Measurements from ENCODE around the gene KRTAP19-2. TPM values are rescaled to one million over a fixed set of nuclear protein-coding genes. Genes with fewer than 3 reads are reported as not detected.

The KRTAP19-2 gene
- total and polyA plus RNA-seq, 11 donors = not detected

DNA sequence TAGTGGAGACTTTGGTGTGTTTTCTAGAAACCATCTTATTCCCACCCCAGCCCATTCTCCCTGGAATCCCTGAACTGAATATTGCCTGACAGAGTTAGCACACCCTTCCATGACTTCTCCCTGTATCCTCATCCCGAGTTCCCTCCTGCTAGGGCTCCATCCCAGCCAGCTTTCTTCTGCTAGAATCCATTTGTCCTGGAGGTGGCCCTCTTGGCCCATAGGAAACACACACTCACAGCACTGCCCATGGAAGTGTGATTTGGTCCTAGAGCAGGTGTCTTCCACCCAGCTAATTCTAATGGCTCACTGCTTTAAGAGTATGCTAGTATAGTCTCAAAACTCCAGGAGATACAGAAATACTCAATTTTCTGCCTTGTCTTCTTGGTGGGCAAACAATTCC is 43.0 kb downstream of the KRTAP19-2 start:
- Histone ChIP-seq H3K4me1 (no peaks in the 10 kb centered on the region), H3K27ac (no peak overlapping the region), H3K9me3 (no peaks in the 10 kb centered on the region), H3K4me3 (no peak overlapping the region), H3K27me3 (no peaks in the 10 kb centered on the region), H3K36me3 (no peaks in the 10 kb centered on the region)
- ATAC-seq = peak; percentile 64 to 89 (median 82)
- 28 to 52% (median 43%) methylated on average over 1 of the region's 1 CpG for WGBS, 4 donors
- peak in 1 of 5 donors; percentile 30 for DNase-seq
- intact Hi-C loops (cut with DNase I) = loop anchor here (2.0 to 10.0 kb wide), 5 partner anchors 288 to 643 kb away; no protein-coding TSS in a partner anchor
- TF ChIP-seq POLR2A (IDR thresholded peaks at IDR 0.05) = no peak
- TF ChIP-seq, protein P1, sequence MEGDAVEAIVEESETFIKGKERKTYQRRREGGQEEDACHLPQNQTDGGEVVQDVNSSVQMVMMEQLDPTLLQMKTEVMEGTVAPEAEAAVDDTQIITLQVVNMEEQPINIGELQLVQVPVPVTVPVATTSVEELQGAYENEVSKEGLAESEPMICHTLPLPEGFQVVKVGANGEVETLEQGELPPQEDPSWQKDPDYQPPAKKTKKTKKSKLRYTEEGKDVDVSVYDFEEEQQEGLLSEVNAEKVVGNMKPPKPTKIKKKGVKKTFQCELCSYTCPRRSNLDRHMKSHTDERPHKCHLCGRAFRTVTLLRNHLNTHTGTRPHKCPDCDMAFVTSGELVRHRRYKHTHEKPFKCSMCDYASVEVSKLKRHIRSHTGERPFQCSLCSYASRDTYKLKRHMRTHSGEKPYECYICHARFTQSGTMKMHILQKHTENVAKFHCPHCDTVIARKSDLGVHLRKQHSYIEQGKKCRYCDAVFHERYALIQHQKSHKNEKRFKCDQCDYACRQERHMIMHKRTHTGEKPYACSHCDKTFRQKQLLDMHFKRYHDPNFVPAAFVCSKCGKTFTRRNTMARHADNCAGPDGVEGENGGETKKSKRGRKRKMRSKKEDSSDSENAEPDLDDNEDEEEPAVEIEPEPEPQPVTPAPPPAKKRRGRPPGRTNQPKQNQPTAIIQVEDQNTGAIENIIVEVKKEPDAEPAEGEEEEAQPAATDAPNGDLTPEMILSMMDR (IDR thresholded peaks at IDR 0.05) = peak in 10 of 12 donors; percentile 5 to 53 (median 37)

- TF ChIP-seq, protein P1 (IDR thresholded peaks at IDR 0.05) = no peak
- TF ChIP-seq POLR2A (IDR thresholded peaks at IDR 0.05) = no peak
- DNase-seq (no peak), ATAC-seq (no peak)
- no peaks in the 10 kb centered on the region for H3K27me3 ChIP-seq
- H3K4me3 ChIP-seq = no peak overlapping the region
- intact Hi-C loops (cut with DNase I) = loop anchor here (5.0 to 10.0 kb wide), 4 partner anchors 289 to 644 kb away; no protein-coding TSS in a partner anchor
- no peaks in the 10 kb centered on the region for H3K9me3 ChIP-seq
- no peak overlapping the region for H3K27ac ChIP-seq
- no peaks in the 10 kb centered on the region for H3K4me1 ChIP-seq
- no peaks in the 10 kb centered on the region for H3K36me3 ChIP-seq
Observed at GRCh38 chr21:30443226-30443625, 44.0 kb downstream of the KRTAP19-2 start.

GRCh38 chr21:30439975-30440374 is 47.3 kb downstream of the KRTAP19-2 start, which contains the start of gene KRTAP15-1:
KRTAP15-1 (plus strand) TSS chr21:30440275; CDS start chr21:30440328, 53 bp downstream.
- no peak within 1 kb of the TSS for H3K4me3 ChIP-seq
- WGBS, 4 donors = 92 to 95% (median 94%) methylated on average over 5 of the region's 5 CpGs
- H3K4me1 ChIP-seq = no peaks in the 10 kb centered on the region
- no peak for TF ChIP-seq POLR2A (IDR thresholded peaks at IDR 0.05)
- TF ChIP-seq, protein P1 (IDR thresholded peaks at IDR 0.05) = no peak
- no peak within 1 kb of the TSS for H3K27ac ChIP-seq
- no peaks in the 10 kb centered on the region for H3K9me3 ChIP-seq
- ATAC-seq (no peak), DNase-seq (no peak)
- H3K27me3 ChIP-seq = no peaks in the 10 kb centered on the region
- intact Hi-C loops (cut with DNase I) = loop anchor here (5.0 to 10.0 kb wide), 5 partner anchors 95 to 647 kb away; partner anchors contain the start of gene KRTAP23-1 (in 1 of the 10)
- no peaks in the 10 kb centered on the region for H3K36me3 ChIP-seq

Other genes with a start within 250 kb of the KRTAP19-2 start
- gene KRTAP24-1, start 204.5 kb downstream of the KRTAP19-2 start, total RNA-seq = not detected
- not detected for gene KRTAP24-1, start 204.5 kb downstream of the KRTAP19-2 start, polyA plus RNA-seq
- gene KRTAP25-1, start 197.9 kb downstream of the KRTAP19-2 start, total RNA-seq = not detected
- not detected for gene KRTAP25-1, start 197.9 kb downstream of the KRTAP19-2 start, polyA plus RNA-seq
- not detected for gene KRTAP26-1, start 167.1 kb downstream of the KRTAP19-2 start, total RNA-seq
- gene KRTAP26-1, start 167.1 kb downstream of the KRTAP19-2 start, polyA plus RNA-seq = not detected
- gene KRTAP27-1, start 149.7 kb downstream of the KRTAP19-2 start, total RNA-seq = not detected
- not detected for gene KRTAP27-1, start 149.7 kb downstream of the KRTAP19-2 start, polyA plus RNA-seq
- gene KRTAP23-1, start 138.8 kb downstream of the KRTAP19-2 start, total RNA-seq = not detected
- gene KRTAP23-1, start 138.8 kb downstream of the KRTAP19-2 start, polyA plus RNA-seq = not detected
- not detected for gene KRTAP13-2, start 115.2 kb downstream of the KRTAP19-2 start, total RNA-seq
- gene KRTAP13-2, start 115.2 kb downstream of the KRTAP19-2 start, polyA plus RNA-seq = not detected
- gene KRTAP13-1, start 91.4 kb downstream of the KRTAP19-2 start, total RNA-seq = not detected
- not detected for gene KRTAP13-1, start 91.4 kb downstream of the KRTAP19-2 start, polyA plus RNA-seq
- not detected for gene KRTAP13-3, start 61.5 kb downstream of the KRTAP19-2 start, total RNA-seq
- gene KRTAP13-3, start 61.5 kb downstream of the KRTAP19-2 start, polyA plus RNA-seq = not detected
- gene KRTAP13-4, start 57.2 kb downstream of the KRTAP19-2 start, total RNA-seq = not detected
- gene KRTAP13-4, start 57.2 kb downstream of the KRTAP19-2 start, polyA plus RNA-seq = not detected
- gene KRTAP15-1, start 47.2 kb downstream of the KRTAP19-2 start, total RNA-seq = not detected
- not detected for gene KRTAP15-1, start 47.2 kb downstream of the KRTAP19-2 start, polyA plus RNA-seq
- gene KRTAP19-1, start 7.1 kb downstream of the KRTAP19-2 start, total RNA-seq = not detected
- gene KRTAP19-1, start 7.1 kb downstream of the KRTAP19-2 start, polyA plus RNA-seq = not detected
- gene KRTAP19-3, start 4.6 kb upstream of the KRTAP19-2 start, total RNA-seq = not detected
- gene KRTAP19-3, start 4.6 kb upstream of the KRTAP19-2 start, polyA plus RNA-seq = not detected
- gene KRTAP19-4, start 9.7 kb upstream of the KRTAP19-2 start, total RNA-seq = not detected
- not detected for gene KRTAP19-4, start 9.7 kb upstream of the KRTAP19-2 start, polyA plus RNA-seq
- gene KRTAP19-5, start 14.7 kb upstream of the KRTAP19-2 start, total RNA-seq = not detected
- gene KRTAP19-5, start 14.7 kb upstream of the KRTAP19-2 start, polyA plus RNA-seq = not detected
- not detected for gene KRTAP19-6, start 54.4 kb upstream of the KRTAP19-2 start, total RNA-seq
- not detected for gene KRTAP19-6, start 54.4 kb upstream of the KRTAP19-2 start, polyA plus RNA-seq
- not detected for gene KRTAP19-7, start 73.9 kb upstream of the KRTAP19-2 start, total RNA-seq
- not detected for gene KRTAP19-7, start 73.9 kb upstream of the KRTAP19-2 start, polyA plus RNA-seq
- gene KRTAP22-2, start 103.0 kb upstream of the KRTAP19-2 start, total RNA-seq = not detected
- not detected for gene KRTAP22-2, start 103.0 kb upstream of the KRTAP19-2 start, polyA plus RNA-seq
- gene KRTAP6-3, start 105.0 kb upstream of the KRTAP19-2 start, total RNA-seq = not detected
- gene KRTAP6-3, start 105.0 kb upstream of the KRTAP19-2 start, polyA plus RNA-seq = not detected
- not detected for gene KRTAP6-2, start 111.5 kb upstream of the KRTAP19-2 start, total RNA-seq
- not detected for gene KRTAP6-2, start 111.5 kb upstream of the KRTAP19-2 start, polyA plus RNA-seq
- gene KRTAP22-1, start 113.7 kb upstream of the KRTAP19-2 start, total RNA-seq = not detected
- gene KRTAP22-1, start 113.7 kb upstream of the KRTAP19-2 start, polyA plus RNA-seq = not detected
- not detected for gene KRTAP6-1, start 126.5 kb upstream of the KRTAP19-2 start, total RNA-seq
- gene KRTAP6-1, start 126.5 kb upstream of the KRTAP19-2 start, polyA plus RNA-seq = not detected
- not detected for gene KRTAP20-1, start 129.0 kb upstream of the KRTAP19-2 start, total RNA-seq
- not detected for gene KRTAP20-1, start 129.0 kb upstream of the KRTAP19-2 start, polyA plus RNA-seq
- gene KRTAP20-4, start 133.2 kb upstream of the KRTAP19-2 start, total RNA-seq = not detected
- not detected for gene KRTAP20-4, start 133.2 kb upstream of the KRTAP19-2 start, polyA plus RNA-seq
- not detected for gene KRTAP20-2, start 147.8 kb upstream of the KRTAP19-2 start, total RNA-seq
- not detected for gene KRTAP20-2, start 147.8 kb upstream of the KRTAP19-2 start, polyA plus RNA-seq
- gene KRTAP20-3, start 155.4 kb upstream of the KRTAP19-2 start, total RNA-seq = not detected
- gene KRTAP20-3, start 155.4 kb upstream of the KRTAP19-2 start, polyA plus RNA-seq = not detected
- not detected for gene KRTAP21-3, start 231.3 kb upstream of the KRTAP19-2 start, total RNA-seq
- not detected for gene KRTAP21-3, start 231.3 kb upstream of the KRTAP19-2 start, polyA plus RNA-seq